OCI-M2 (cell line): ENCODE data around the gene SELENOP.

Experiments used
- DNase-seq: peaks from one replicate; lab custom pipeline; 2025; ENCODE audit not compliant: unreplicated experiment; lab: John Stamatoyannopoulos, UW

The SELENOP gene

GRCh38 chr5:42798284-42799240 lies 13.1 kb downstream of the SELENOP start:
- no peak for DNase-seq

GRCh38 chr5:42791151-42791550 lies 20.5 kb downstream of the SELENOP start:
- DNase-seq: no peak

GRCh38 chr5:42787845-42788244 lies 23.8 kb downstream of the SELENOP start:
- DNase-seq: no peak

- DNase-seq: no peak
These were observed 24.6 kb downstream of the SELENOP start for GRCh38 chr5:42787073-42787472.

- DNase-seq: no peak
These were observed 25.9 kb downstream of the SELENOP start for GRCh38 chr5:42785756-42786155.

GRCh38 chr5:42784132-42784531 lies 27.6 kb downstream of the SELENOP start:
- DNase-seq: no peak

- DNase-seq: no peak
These were observed 30.1 kb downstream of the SELENOP start for GRCh38 chr5:42781584-42781983.

- no peak for DNase-seq
These were observed 32.6 kb downstream of the SELENOP start for GRCh38 chr5:42779083-42779482.

- DNase-seq: no peak
These were observed 39.3 kb downstream of the SELENOP start for GRCh38 chr5:42772265-42772993.

GRCh38 chr5:42770003-42770402 lies 41.7 kb downstream of the SELENOP start:
- DNase-seq: no peak

GRCh38 chr5:42768106-42768504 lies 43.6 kb downstream of the SELENOP start:
- no peak for DNase-seq

GRCh38 chr5:42767491-42768105 lies 44.1 kb downstream of the SELENOP start:
- DNase-seq: no peak

GRCh38 chr5:42761791-42762190 lies 49.9 kb downstream of the SELENOP start:
- no peak for DNase-seq

- no peak for DNase-seq
These were observed 51.3 kb downstream of the SELENOP start for GRCh38 chr5:42760426-42760825.

GRCh38 chr5:42759456-42759855 lies 52.2 kb downstream of the SELENOP start:
- no peak for DNase-seq

- DNase-seq: no peak
These were observed 54.8 kb downstream of the SELENOP start, which contains the start of gene CCDC152 for GRCh38 chr5:42756606-42757601. Gene CCDC152, plus strand, starts transcription at chr5:42756818. Its CDS starts 2,304 bp downstream, at chr5:42759122.

- no peak for DNase-seq
These were observed 58.6 kb downstream of the SELENOP start for GRCh38 chr5:42753099-42753498.

- DNase-seq: no peak
These were observed 60.6 kb downstream of the SELENOP start for GRCh38 chr5:42751044-42751443.

GRCh38 chr5:42750507-42750906 lies 61.2 kb downstream of the SELENOP start:
- no peak for DNase-seq
